Measurements from ENCODE around the gene OGDH. TPM values are rescaled to one million over a fixed set of nuclear protein-coding genes. Genes with fewer than 3 reads are reported as not detected.

The OGDH gene
- total and polyA plus RNA-seq, 2 of the 4 experiments (the other 2 are of a cell fraction) = 47.4 to 56.5 TPM

DNA sequence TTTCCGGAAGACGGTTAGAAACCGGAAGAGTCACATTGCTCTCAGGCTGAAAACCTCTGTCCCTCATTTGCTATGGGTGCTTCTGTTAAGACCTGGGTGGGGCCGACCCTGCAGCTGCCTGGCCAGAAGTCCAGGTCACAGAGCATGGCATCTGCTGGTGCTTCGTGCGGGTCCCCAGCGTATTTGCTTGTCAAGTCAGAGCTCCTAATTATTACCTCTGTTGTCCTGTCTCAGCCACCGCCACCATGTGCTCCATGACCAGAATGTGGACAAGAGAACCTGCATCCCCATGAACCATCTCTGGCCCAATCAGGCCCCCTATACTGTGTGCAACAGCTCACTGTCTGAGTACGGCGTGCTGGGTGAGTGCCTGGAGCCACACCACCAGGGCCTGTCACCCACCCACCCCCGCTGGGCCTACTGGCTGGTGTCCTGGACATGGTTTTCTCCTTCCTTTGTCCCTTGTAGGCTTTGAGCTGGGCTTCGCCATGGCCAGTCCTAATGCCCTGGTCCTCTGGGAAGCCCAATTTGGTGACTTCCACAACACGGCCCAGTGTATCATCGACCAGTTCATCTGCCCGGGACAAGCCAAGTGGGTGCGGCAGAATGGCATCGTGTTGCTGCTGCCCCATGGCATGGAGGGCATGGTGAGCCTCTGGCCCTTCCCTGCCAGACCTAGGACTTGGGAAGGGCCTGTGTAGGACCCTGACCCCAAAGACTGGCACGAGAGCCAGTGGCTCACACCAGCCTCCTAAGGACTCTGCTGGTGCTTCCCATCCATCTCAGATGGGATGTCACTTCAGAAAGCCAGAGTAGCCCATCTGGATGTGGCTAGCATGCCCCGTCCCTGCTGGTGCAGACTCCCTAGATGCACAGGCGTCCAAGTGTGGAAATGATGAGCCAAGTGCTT is 91.0 kb downstream of the OGDH start:
- H3K4me2 ChIP-seq (ENCODE audit: low read depth, low read length) = no peak overlapping the region
- ATAC-seq (ENCODE audit: low read depth) (no peak), DNase-seq (no peak)
- ChIA-PET POLR2A (ENCODE audit: unreplicated experiment) (no interaction called here), CTCF (interaction anchor here (0.7 kb wide), 1 partner anchor 99 kb away, joined by 3 read pairs; no protein-coding TSS in a partner anchor)
- no peak overlapping the region for H2BK120ac ChIP-seq (ENCODE audit: low read depth, low read length)
- WGBS, 2 experiments (ENCODE audit: extremely low coverage in 2 of 2, insufficient read length in 1 of 2) = 98% methylated on average over 6 of the region's 20 CpGs; no CpG with 5 or more reads in 1 of the 2 experiments
- H4K20me1 ChIP-seq (ENCODE audit: insufficient read depth, low read length) = no peaks in the 10 kb centered on the region
- no peak overlapping the region for H2BK5ac ChIP-seq (ENCODE audit: low read depth, low read length, poor library complexity, severe bottlenecking)
- H3K56ac ChIP-seq (ENCODE audit: extremely low read depth, insufficient read depth, low read length) = no peak overlapping the region
- H3K9me1 ChIP-seq (ENCODE audit: insufficient read depth, low read length) = peaks cover 23% of the 10 kb centered on the region; the same call in 1 of the 2 replicates
- no TSS peak for BruUV-seq (replicated peaks)
- in situ Hi-C loops (cut with MboI; ENCODE audit: low sequenced_read_pairs) (no loop called here), dilution Hi-C loops (cut with HindIII; ENCODE audit: low sequenced_read_pairs, unreplicated experiment) (no loop called here), intact Hi-C loops (cut with micrococcal nuclease) (no loop called here)
- no peak overlapping the region for H3K23ac ChIP-seq (ENCODE audit: low read depth, low read length)
- H2AFZ ChIP-seq (replicated peaks; ENCODE audit: low read length, poor library complexity) = no peak overlapping the region
- H3K9me3 ChIP-seq (ENCODE audit: control insufficient read depth, insufficient read depth, low read length) = peaks cover 4% of the 10 kb centered on the region; the same call in 1 of the 2 replicates
- peaks cover 46% of the 10 kb centered on the region for H3K36me3 ChIP-seq (ENCODE audit: control insufficient read depth, insufficient read depth, low read length)
- H2AK5ac ChIP-seq (ENCODE audit: low read depth, low read length) = no peak overlapping the region
- H4K8ac ChIP-seq (ENCODE audit: low read depth in 2 of 2, low read length in 2 of 2) = no peak overlapping the region
- no peak overlapping the region for H4K5ac ChIP-seq (ENCODE audit: low read depth, low read length)
- no peak overlapping the region for H3K4me3 ChIP-seq (ENCODE audit: insufficient read depth, low read depth, low read length)
- H3K4me1 ChIP-seq (ENCODE audit: control insufficient read depth, insufficient read depth, low read length) = peaks cover 4% of the 10 kb centered on the region
- H2BK20ac ChIP-seq (ENCODE audit: low read depth, low read length) = no peak overlapping the region
- no peak overlapping the region for H2BK15ac ChIP-seq (ENCODE audit: low read depth, low read length)
- no peaks in the 10 kb centered on the region for H3K79me1 ChIP-seq (ENCODE audit: low read depth in 1 of 2, low read length in 2 of 2)
- H3K14ac ChIP-seq (replicated peaks; ENCODE audit: low read depth, low read length) = no peak overlapping the region
- no peak overlapping the region for H2AK9ac ChIP-seq (replicated peaks; ENCODE audit: low read depth, low read length, poor library complexity)
- H3K27me3 ChIP-seq (ENCODE audit: control insufficient read depth, insufficient read depth, low read length) = no peaks in the 10 kb centered on the region
- no peak overlapping the region for H3K4ac ChIP-seq (ENCODE audit: low read depth, low read length)
- H3K18ac ChIP-seq (ENCODE audit: low read depth, low read length) = no peak overlapping the region
- H3K9ac ChIP-seq (ENCODE audit: low read depth, low read length) = no peak overlapping the region
- H4K91ac ChIP-seq (ENCODE audit: insufficient read depth, low read depth, low read length) = no peak overlapping the region
- TF ChIP-seq BHLHE40 (IDR thresholded peaks at IDR 0.05; ENCODE audit: low read depth, low read length) (no peak), CTCF (conservative IDR thresholded peaks at IDR 0.05; ENCODE audit: low read depth, low read length) (no peak), RFX5 (IDR thresholded peaks at IDR 0.05; ENCODE audit: low read depth, low read length) (no peak), MAFK (IDR thresholded peaks at IDR 0.05; ENCODE audit: low read depth, low read length) (no peak), RAD21 (IDR thresholded peaks at IDR 0.05; ENCODE audit: low read length) (no peak), POLR2A (IDR thresholded peaks at IDR 0.05; ENCODE audit: low read depth, low read length) (no peak), CHD1 (IDR thresholded peaks at IDR 0.05; ENCODE audit: low read depth, low read length) (no peak), NFE2L2 (IDR thresholded peaks at IDR 0.05; ENCODE audit: low read depth, low read length) (no peak)
- TF ChIP-seq, protein P1, sequence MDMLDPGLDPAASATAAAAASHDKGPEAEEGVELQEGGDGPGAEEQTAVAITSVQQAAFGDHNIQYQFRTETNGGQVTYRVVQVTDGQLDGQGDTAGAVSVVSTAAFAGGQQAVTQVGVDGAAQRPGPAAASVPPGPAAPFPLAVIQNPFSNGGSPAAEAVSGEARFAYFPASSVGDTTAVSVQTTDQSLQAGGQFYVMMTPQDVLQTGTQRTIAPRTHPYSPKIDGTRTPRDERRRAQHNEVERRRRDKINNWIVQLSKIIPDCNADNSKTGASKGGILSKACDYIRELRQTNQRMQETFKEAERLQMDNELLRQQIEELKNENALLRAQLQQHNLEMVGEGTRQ (IDR thresholded peaks at IDR 0.05; ENCODE audit: low read depth, low read length) = no peak
- no peak overlapping the region for H3K27ac ChIP-seq (ENCODE audit: insufficient read depth, low read length)

Data from IMR-90 (cell line).